ENCODE results near the gene CASTOR1.

The CASTOR1 gene

DNA sequence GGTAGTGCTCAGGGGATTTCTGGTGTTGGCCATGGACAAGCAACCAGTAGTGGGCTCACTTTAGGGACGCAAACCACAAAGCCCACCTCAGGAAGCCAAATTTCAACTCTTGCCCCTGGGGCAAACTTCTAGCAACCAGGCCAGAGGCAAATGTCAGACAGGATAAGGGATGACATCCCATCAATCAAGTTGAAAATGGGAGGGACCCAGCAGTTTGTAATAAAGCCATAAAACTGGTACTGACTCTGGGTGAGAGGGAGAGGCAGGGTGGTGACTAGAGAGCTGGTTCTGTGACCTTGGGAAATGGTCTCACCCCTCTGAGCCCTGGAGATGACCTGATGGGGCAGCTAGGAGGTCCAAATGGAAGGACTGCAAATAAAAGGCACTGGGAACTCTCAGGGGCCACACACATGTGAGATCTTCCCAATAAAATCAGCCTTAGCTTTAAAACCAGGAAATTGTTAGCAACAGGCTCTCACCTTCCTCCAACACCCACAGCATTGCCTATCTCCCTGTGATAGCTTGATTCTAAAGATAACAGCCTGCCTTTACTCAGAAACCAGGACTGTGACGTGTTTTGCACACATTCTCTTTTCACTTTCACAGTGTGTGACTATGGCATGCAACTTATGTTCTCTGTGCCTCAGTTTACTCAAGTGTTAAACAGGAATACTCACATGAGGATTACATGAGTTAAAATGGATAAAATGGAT lies 43.8 kb upstream of the CASTOR1 start:
- TF ChIP-seq, protein P1, sequence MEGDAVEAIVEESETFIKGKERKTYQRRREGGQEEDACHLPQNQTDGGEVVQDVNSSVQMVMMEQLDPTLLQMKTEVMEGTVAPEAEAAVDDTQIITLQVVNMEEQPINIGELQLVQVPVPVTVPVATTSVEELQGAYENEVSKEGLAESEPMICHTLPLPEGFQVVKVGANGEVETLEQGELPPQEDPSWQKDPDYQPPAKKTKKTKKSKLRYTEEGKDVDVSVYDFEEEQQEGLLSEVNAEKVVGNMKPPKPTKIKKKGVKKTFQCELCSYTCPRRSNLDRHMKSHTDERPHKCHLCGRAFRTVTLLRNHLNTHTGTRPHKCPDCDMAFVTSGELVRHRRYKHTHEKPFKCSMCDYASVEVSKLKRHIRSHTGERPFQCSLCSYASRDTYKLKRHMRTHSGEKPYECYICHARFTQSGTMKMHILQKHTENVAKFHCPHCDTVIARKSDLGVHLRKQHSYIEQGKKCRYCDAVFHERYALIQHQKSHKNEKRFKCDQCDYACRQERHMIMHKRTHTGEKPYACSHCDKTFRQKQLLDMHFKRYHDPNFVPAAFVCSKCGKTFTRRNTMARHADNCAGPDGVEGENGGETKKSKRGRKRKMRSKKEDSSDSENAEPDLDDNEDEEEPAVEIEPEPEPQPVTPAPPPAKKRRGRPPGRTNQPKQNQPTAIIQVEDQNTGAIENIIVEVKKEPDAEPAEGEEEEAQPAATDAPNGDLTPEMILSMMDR (IDR thresholded peaks at IDR 0.05): no peak

DNA sequence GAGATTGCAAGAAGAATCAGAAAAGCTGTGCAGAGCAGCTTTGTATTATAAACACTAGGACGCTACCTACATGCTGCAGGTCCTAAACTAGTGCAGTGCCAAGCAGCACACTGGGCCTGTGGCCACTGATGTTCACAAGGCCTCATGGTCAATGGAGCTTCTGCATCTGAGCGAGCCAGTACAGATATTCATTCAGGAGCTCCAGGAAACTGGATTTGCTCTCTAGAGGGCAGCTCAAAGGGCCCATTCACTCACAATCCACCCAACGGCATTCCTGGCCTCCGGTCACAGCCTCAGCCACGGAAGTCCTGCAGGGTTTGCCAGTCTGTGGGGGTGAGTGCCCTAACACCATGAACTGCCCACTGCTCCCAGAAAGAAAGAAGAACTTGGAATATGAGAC lies 43.2 kb upstream of the CASTOR1 start:
- TF ChIP-seq, protein P1 (IDR thresholded peaks at IDR 0.05): no peak

DNA sequence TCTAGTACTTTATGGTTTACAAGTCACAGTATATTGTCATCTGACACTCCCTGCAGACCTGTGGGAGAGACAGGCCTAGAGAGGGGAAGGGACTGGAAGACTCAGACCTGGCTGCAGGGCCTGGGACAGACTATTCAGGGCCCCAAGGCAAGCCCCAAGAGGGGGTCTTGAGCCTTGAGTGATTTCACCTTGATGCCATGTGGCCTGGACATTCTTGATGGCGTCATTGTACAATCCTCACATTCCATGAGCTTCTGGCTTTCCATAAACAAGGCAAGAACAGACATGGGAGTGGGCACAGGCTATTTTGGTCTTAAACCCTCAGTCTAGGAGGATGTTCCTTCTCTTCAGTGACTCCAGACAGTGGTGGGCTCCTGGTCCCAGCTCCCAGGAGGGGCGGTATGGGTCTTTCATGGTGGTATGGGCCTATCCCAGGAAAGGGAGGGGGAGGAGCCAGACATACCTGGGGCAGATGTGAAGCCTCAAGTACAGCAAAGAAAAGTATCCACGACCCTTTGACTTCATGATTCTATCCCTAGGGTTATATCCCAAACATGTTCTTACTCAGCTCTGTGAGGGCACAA lies 39.3 kb upstream of the CASTOR1 start:
- TF ChIP-seq, protein P1 (IDR thresholded peaks at IDR 0.05): no peak

DNA sequence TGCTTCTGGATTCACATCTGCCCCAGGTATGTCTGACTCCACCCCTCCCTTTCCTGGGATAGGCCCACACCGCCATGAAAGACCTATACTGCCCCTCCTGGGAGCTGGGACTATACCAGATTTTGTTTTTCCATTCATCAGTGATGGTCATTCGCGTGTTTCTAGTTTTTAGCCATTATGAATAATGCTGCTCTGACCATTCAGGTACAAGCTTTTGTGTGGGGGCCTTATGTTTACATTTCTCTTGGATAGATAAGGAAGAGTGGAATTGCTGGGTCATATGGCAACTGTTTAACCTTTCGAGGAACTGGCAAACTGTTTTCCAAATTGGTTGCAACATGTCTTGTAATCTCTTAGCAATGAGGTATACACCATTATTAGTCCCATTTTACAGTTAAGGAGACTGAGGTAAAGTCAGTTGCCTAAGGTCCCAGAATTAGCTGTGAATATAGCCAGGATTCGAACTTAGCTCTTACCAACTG lies 38.6 kb upstream of the CASTOR1 start:
- TF ChIP-seq, protein P1 (IDR thresholded peaks at IDR 0.05): peak; percentile 46; the same call in 1 of the 2 replicates

DNA sequence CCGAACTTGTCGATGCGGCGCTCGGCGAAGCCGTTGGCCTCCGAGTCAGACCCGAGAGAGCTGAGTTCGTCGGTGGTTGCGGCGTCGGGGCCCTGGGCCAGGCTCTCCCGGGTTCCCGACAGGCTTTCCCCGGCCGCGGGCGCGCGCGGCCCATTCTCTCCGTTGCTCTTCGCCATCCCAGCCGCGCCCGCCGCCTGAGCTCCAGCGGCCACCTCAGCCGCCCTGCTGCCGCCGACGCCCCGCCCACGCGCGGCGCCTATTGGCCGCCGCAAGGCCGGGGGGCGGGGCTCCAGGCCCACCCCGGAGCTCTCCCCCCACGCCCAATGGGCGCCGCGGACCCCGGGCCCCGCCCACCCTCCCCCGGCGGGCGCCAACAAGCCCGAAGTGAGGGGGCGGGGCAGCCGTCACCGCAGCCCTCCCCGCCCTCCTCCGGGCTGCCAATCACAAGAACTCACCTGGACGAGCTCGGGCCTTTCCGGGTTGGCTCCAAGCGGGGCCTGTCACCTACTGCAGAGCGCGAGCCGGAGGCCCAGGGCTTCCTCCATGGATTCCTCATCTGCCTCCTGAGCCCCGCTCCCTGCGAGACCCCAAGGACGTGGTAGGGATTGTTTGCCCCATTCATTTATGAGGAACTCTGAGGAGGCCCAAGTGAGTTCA lies 37.5 kb upstream of the CASTOR1 start, which contains the start of gene TBC1D10A:
TBC1D10A (minus strand) TSS at position 236 of the 657 bp plus-strand sequence; CDS start at position 176, 60 bp downstream.
- TF ChIP-seq, protein P1 (IDR thresholded peaks at IDR 0.05): no peak

DNA sequence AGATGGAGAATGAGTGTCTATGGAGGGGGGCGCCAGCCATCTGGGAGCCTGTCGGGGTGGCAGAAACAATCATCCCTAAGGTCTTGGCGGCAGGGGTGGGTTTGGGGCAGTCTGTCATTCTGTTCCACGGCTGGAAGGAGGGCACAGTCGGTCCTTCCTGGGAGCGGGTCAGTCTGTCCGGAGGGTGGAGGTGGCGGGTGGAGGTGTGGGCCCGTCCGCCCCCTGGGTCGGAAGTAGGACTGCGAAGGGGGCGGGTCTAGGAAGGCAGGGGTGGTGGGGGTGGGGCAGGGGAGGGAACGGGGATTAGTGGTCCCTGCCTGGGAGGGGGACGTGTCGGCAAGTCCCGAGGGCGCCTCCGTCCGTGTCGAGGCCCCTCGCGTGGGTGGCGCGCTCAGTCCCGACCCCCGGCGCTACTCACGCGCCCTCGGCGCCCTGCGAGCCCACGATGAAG lies 37.0 kb upstream of the CASTOR1 start:
- TF ChIP-seq, protein P1 (IDR thresholded peaks at IDR 0.05): no peak

DNA sequence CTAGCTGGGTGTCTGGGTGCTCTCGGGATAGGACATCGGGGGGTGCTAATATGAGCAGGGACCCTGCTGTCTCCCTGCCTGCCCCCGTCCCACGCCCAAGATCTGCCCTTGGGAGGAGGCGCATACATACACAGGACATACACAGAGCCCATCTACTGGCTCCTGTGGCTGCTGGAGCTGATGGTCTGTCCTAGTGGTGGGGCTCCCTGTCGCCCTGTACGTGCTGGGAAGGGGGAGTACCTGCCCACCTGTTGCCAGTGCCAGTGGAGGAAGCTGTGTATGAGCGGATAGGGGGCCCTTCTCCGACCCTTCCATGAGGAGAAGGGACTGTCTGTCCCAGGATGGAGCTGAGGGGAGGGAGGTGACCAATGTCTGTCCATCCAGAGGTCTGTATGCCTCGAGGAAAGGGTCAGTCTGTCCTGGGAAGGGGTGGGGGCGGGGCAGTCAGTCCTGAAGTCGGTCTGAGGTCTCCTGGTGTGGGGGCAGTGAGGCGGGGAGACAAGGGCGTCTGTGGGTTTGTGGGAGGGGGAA lies 36.5 kb upstream of the CASTOR1 start:
- TF ChIP-seq, protein P1 (IDR thresholded peaks at IDR 0.05): no peak

All from LNCAP (cell line).